Activated T-helper 2 cell treated with anti-CD3 and anti-CD28 coated beads, Interferon-gamma antibody, Interleukin-2, Interleukin-4, amounts not matched to agents 10 μg/mL and 5 μg/mL and 100 μg/mL, durations not matched to agents 14 hours and 24 hours and 36 hours (primary cell): Measurements from ENCODE around the gene DCAF4. TPM values are rescaled to one million over a fixed set of nuclear protein-coding genes. Genes with fewer than 3 reads are reported as not detected.
A peak's percentile ranks its signal among the peaks of the same experiment; 100 is the strongest.
"Not testable (repeated sequence)": the region's sequence is repeated elsewhere in the genome, so short reads cannot be mapped to it uniquely, and the experiment has no call there.

Experiments used
- DNase-seq: peaks from one replicate; pipeline ENCODE4 v3.0.0; 2021; ENCODE audit warnings: low spot score
- H3K27ac Mint-ChIP-seq: one replicate; pipeline ENCODE4 v1.8.0; 2021; ENCODE audit warnings: mixed read lengths
- H3K27me3 Mint-ChIP-seq: one replicate; pipeline ENCODE4 v1.8.0; 2021; ENCODE audit warnings: low read depth, mixed read lengths
- H3K36me3 Mint-ChIP-seq: one replicate; pipeline ENCODE4 v1.8.0; 2021; ENCODE audit warnings: low read depth, mixed read lengths
- H3K4me1 Mint-ChIP-seq: one replicate; pipeline ENCODE4 v1.8.0; 2021; ENCODE audit warnings: low read depth, mixed read lengths
- H3K4me3 Mint-ChIP-seq: one replicate; pipeline ENCODE4 v1.8.0; 2021; ENCODE audit warnings: low read depth, mild to moderate bottlenecking, moderate library complexity, mixed read lengths
- H3K9me3 Mint-ChIP-seq: one replicate; pipeline ENCODE4 v1.8.0; 2021; ENCODE audit warnings: mixed read lengths
- intact Hi-C: fragments of 100-400 bp; cut with micrococcal nuclease; formaldehyde crosslinking; loops from one replicate; pipeline ENCODE4 v1.15.1; 2023
- total RNA-seq: library from RNA; stranded (reverse); gene quantifications from 2 replicates; pipeline ENCODE4 v1.2.3, GENCODE V29; 2022

The DCAF4 gene
- total RNA-seq, 1 donor from 2014 or later = 13.2 TPM

DNA sequence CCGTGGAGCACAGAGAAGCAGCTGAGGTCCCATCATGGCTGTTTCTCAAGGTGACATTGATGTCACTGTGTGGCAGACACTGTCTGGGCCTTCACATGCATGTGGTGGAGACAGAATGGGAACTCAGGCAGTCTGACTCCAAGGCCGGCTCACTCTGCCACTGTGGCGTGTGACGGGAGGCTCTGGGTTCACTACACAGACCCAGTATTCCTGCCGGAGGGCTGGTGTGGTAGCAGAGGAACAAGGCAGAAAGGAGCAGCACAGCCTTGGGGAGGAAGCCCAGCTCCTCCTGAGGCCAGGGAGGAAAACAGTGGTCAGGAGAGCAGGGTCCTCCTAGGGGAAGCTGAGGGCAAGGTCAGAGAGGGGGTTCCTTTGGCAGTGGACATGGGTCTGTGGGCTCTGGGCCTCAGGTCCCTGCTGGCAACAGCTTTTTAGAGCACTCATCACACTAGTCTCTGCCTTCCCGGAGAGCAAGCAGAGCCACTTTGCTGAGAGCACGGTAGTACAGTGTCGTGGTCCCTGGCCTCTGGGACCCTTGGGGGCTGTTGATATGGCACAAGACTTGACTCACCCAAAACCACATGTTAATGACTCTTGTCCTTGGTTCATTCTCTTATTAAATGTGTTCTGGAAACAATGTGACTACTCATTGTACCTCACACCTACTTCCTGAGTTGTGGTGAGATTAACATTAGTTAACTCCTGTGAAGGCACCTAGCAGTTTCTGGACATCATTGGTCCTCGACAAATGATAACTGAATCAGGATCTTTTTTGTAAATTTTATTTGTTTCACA lies 21.3 kb downstream of the DCAF4 start:
- DNase-seq = no peak
- Mint-ChIP-seq H3K36me3 (peaks cover 40% of the 10 kb centered on the region), H3K9me3 (no peaks in the 10 kb centered on the region), H3K4me1 (peaks cover 2% of the 10 kb centered on the region), H3K27ac (no peak overlapping the region), H3K27me3 (no peaks in the 10 kb centered on the region), H3K4me3 (no peak overlapping the region)
- intact Hi-C loops = loop anchor here (1.0 kb wide), 1 partner anchor 430 kb away; no protein-coding TSS in a partner anchor

GRCh38 chr14:72948481-72949138 lies 22.3 kb downstream of the DCAF4 start:
- Mint-ChIP-seq H3K9me3 (no peaks in the 10 kb centered on the region), H3K27me3 (no peaks in the 10 kb centered on the region), H3K4me3 (no peak overlapping the region), H3K4me1 (peaks cover 2% of the 10 kb centered on the region), H3K27ac (no peak overlapping the region), H3K36me3 (peaks cover 34% of the 10 kb centered on the region)
- peak; percentile 44 for DNase-seq
- intact Hi-C loops = loop anchor here (1.0 kb wide), 1 partner anchor 431 kb away; no protein-coding TSS in a partner anchor

- Mint-ChIP-seq H3K4me1 (peaks cover 2% of the 10 kb centered on the region), H3K27me3 (no peaks in the 10 kb centered on the region), H3K9me3 (no peaks in the 10 kb centered on the region), H3K27ac (no peak overlapping the region), H3K4me3 (no peak overlapping the region), H3K36me3 (peaks cover 26% of the 10 kb centered on the region)
- no peak for DNase-seq
- intact Hi-C loops = no loop called here
Measured at GRCh38 chr14:72952171-72952570, 25.9 kb downstream of the DCAF4 start.

- H3K27me3 Mint-ChIP-seq, H3K9me3 Mint-ChIP-seq, intact Hi-C loops, DNase-seq, H3K4me3 Mint-ChIP-seq, H3K4me1 Mint-ChIP-seq, H3K27ac Mint-ChIP-seq: not testable (repeated sequence)
- peaks cover 33% of the 10 kb centered on the region for H3K36me3 Mint-ChIP-seq
Measured at GRCh38 chr14:72956741-72957140, 30.5 kb downstream of the DCAF4 start.

GRCh38 chr14:72957213-72957612 lies 30.9 kb downstream of the DCAF4 start:
- no peak for DNase-seq
- Mint-ChIP-seq H3K4me1 (no peaks in the 10 kb centered on the region), H3K36me3 (peaks cover 33% of the 10 kb centered on the region), H3K27me3 (no peaks in the 10 kb centered on the region), H3K27ac (no peak overlapping the region), H3K9me3 (no peaks in the 10 kb centered on the region), H3K4me3 (no peak overlapping the region)
- intact Hi-C loops = no loop called here

- Mint-ChIP-seq H3K9me3 (no peaks in the 10 kb centered on the region), H3K4me3 (no peak overlapping the region), H3K4me1 (no peaks in the 10 kb centered on the region), H3K36me3 (peaks cover 31% of the 10 kb centered on the region), H3K27ac (no peak overlapping the region), H3K27me3 (no peaks in the 10 kb centered on the region)
- DNase-seq = no peak
- intact Hi-C loops = no loop called here
Measured at GRCh38 chr14:72958548-72958947, 32.3 kb downstream of the DCAF4 start.

GRCh38 chr14:72961016-72961415 lies 34.8 kb downstream of the DCAF4 start:
- intact Hi-C loops, H3K4me1 Mint-ChIP-seq, H3K27ac Mint-ChIP-seq, DNase-seq, H3K9me3 Mint-ChIP-seq, H3K4me3 Mint-ChIP-seq, H3K27me3 Mint-ChIP-seq: not testable (repeated sequence)
- peaks cover 34% of the 10 kb centered on the region for H3K36me3 Mint-ChIP-seq

- no peaks in the 10 kb centered on the region for H3K27me3 Mint-ChIP-seq
- H3K27ac Mint-ChIP-seq = no peak overlapping the region
- intact Hi-C loops = no loop called here
- peaks cover 6% of the 10 kb centered on the region for H3K4me1 Mint-ChIP-seq
- peaks cover 30% of the 10 kb centered on the region for H3K36me3 Mint-ChIP-seq
- no peak for DNase-seq
- H3K4me3 Mint-ChIP-seq = no peak overlapping the region
- no peaks in the 10 kb centered on the region for H3K9me3 Mint-ChIP-seq
Measured at GRCh38 chr14:72961579-72962335, 35.5 kb downstream of the DCAF4 start.

DNA sequence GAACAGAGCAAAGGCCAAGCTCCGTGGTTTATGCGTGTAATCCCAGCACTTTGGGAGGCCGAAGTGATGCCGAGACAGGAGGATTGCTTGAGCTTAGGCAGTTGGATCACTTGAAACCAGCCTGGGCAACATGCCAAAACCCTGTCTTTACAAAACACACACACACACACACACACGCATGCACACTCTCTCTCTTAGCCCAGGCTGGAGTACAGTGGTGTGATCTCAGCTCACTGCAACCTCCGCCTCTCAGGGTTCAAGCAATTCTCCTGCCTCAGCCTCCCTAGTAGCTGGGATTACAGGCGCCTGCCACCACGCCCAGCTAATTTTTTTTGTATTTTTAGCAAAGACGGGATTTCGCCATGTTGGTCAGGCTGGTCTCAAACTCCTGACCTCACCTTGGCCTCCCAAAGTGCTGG lies 36.1 kb downstream of the DCAF4 start:
- intact Hi-C loops, H3K4me1 Mint-ChIP-seq, H3K27ac Mint-ChIP-seq, H3K9me3 Mint-ChIP-seq, H3K27me3 Mint-ChIP-seq, DNase-seq, H3K4me3 Mint-ChIP-seq: not testable (repeated sequence)
- H3K36me3 Mint-ChIP-seq = peaks cover 28% of the 10 kb centered on the region

DNA sequence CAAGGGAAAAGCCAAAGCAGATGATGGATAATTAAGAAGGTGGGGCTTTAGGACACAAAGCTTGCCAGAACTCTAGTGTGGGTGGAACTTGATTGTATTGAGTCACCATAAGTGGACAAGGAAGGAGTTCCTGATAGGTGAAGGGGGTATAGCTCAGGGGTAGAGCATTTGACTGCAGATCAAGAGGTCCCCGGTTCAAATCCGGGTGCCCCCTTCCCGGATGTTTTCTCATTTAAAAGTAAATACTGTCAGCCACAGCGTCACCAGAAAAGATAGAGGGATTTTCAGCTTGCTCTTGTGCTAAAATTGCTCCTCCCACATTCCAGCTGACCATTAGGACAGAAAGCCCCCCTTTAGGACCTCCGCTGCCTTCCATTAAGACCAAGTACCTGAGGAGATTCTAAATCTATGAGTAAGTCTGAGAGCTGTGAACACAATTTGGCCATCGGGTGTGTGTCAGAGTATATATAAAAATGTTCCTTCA lies 36.6 kb downstream of the DCAF4 start:
- no peak for DNase-seq
- Mint-ChIP-seq H3K27me3 (no peaks in the 10 kb centered on the region), H3K4me3 (no peak overlapping the region), H3K4me1 (peaks cover 6% of the 10 kb centered on the region), H3K36me3 (peaks cover 28% of the 10 kb centered on the region), H3K27ac (no peak overlapping the region), H3K9me3 (no peaks in the 10 kb centered on the region)
- intact Hi-C loops = no loop called here

- no peak for DNase-seq
- H3K36me3 Mint-ChIP-seq = peaks cover 27% of the 10 kb centered on the region
- peak overlapping the region; percentile 34 for H3K27ac Mint-ChIP-seq
- no peaks in the 10 kb centered on the region for H3K27me3 Mint-ChIP-seq
- H3K4me1 Mint-ChIP-seq = peaks cover 6% of the 10 kb centered on the region
- no peaks in the 10 kb centered on the region for H3K9me3 Mint-ChIP-seq
- H3K4me3 Mint-ChIP-seq = no peak overlapping the region
- intact Hi-C loops = no loop called here
Measured at GRCh38 chr14:72965249-72965648, 39.0 kb downstream of the DCAF4 start.

DNA sequence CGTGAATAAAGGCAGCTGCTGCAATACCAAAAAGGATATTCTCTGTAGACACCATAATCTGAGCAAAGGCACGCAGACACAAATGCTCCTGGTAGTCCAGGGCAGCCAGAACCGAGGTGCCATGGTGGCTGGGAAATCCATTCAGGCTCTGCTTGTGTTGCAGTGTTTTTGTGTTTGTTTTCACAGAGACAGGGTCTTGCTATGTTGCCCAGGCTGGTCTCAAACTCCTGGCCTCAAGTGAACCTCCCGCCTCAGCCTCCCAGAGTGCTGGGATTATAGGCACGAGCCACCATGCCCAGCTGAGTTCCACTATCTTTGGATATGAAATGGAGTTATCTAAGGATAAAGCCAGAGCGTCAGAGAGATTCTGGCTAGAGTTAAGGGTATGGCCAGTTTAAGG lies 39.8 kb downstream of the DCAF4 start:
- intact Hi-C loops = no loop called here
- H3K27ac Mint-ChIP-seq = no peak overlapping the region

More for the DNA sequence above, 39.8 kb downstream of the DCAF4 start:
- Mint-ChIP-seq H3K9me3 (no peaks in the 10 kb centered on the region), H3K27me3 (no peaks in the 10 kb centered on the region), H3K4me1 (peaks cover 6% of the 10 kb centered on the region), H3K36me3 (peaks cover 19% of the 10 kb centered on the region), H3K4me3 (no peak overlapping the region)
- no peak for DNase-seq
